Central memory CD8-positive, alpha-beta T cell (primary cell): ENCODE data around the gene FARP1.

Source experiments
- ATAC-seq: fragments of 150-1000 bp; cut with Tn5 transposase; replicated peaks from 2 replicates; pipeline ENCODE4 v1.10.0; 2022; ENCODE audit warnings: mild to moderate bottlenecking, moderate FRiP score, moderate number of reproducible peaks; ENCODE audit not compliant: poor library complexity, severe bottlenecking; ENCODE audit errors: extremely low read depth
- DNase-seq, 2 donors: peaks; one replicate each; pipeline ENCODE4 v3.0.0; 2021; ENCODE audit warnings: low spot score in 2 of 2
- H3K27ac Mint-ChIP-seq: one replicate; pipeline ENCODE4 v1.8.0; 2022; ENCODE audit warnings: low read depth, mild to moderate bottlenecking, moderate library complexity, mixed read lengths
- H3K27me3 Mint-ChIP-seq: one replicate; pipeline ENCODE4 v1.8.0; 2022; ENCODE audit warnings: mixed read lengths
- H3K36me3 Mint-ChIP-seq: one replicate; pipeline ENCODE4 v1.8.0; 2022; ENCODE audit warnings: mild to moderate bottlenecking, moderate library complexity, mixed read lengths; ENCODE audit not compliant: insufficient read depth
- H3K4me1 Mint-ChIP-seq: one replicate; pipeline ENCODE4 v1.8.0; 2022; ENCODE audit warnings: mixed read lengths
- H3K4me3 Mint-ChIP-seq: one replicate; pipeline ENCODE4 v1.8.0; 2022; ENCODE audit warnings: mild to moderate bottlenecking, moderate library complexity, mixed read lengths
- H3K9me3 Mint-ChIP-seq: one replicate; pipeline ENCODE4 v1.8.0; 2022; ENCODE audit warnings: mixed read lengths

FARP1 gene

DNA sequence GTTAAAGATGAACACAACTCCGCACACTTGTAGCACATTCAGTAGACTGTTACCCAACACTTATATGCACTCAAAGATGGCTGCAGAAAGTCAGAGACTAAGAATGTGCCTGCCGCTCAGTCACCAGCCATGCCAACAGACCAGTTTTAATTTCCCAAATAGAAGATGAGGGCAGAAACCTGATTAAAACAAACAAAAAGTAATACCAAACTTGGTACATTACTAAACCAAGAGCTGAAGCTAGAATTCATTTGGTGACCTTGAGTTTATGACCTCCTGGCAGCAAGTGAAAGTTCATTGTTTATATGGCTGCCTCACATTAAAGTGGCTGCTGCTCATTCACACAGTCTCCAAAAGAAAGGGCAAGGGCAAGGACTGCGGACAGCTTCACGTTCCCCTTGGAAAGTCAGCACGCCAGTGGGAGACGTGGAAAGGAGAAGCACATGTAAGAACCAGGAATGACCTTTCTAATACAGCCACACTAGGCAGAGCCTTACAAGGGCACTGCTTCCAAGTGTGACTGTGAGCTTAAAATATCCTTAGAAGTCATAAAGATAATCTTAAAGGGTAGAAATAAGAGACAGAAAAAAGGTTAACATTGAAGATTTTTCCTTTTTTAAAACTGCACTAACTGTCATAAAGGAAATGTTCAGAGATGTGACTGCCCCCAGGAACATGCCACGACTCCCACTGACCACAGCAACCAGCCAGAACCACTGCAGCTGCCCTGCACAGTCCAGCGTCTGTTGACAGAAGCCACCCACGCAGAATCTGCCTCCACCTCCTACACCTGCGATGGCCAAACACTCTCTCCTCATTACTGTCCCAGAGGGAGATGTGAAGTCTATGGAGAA, 360.5 kb downstream of the FARP1 start:
- Mint-ChIP-seq H3K4me1 (peaks cover 80% of the 10 kb centered on the region), H3K4me3 (no peak overlapping the region), H3K9me3 (no peaks in the 10 kb centered on the region), H3K27ac (no peak overlapping the region), H3K27me3 (no peaks in the 10 kb centered on the region), H3K36me3 (peaks cover 19% of the 10 kb centered on the region)
- no peak for DNase-seq
- no peak for ATAC-seq

DNA sequence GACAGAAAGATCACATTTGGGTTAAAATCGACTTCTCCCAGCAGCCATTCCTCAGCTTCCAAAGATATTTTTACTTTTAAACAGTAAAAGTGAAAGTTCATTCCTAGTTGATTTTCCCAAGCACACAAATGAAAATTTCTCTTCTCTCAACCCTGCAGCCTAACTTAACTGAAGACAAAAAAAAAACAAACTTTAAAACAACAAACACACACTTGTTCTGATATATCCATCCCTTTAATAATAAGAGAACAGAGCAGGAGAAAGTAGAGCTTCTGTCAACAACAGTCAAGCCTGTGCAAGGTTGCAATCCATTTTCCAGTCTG, 361.1 kb downstream of the FARP1 start:
- DNase-seq (no peak), ATAC-seq (no peak)
- Mint-ChIP-seq H3K4me1 (peaks cover 83% of the 10 kb centered on the region), H3K4me3 (peak overlapping the region; percentile 9), H3K9me3 (no peaks in the 10 kb centered on the region), H3K36me3 (peaks cover 17% of the 10 kb centered on the region), H3K27me3 (no peaks in the 10 kb centered on the region), H3K27ac (no peak overlapping the region)

DNA sequence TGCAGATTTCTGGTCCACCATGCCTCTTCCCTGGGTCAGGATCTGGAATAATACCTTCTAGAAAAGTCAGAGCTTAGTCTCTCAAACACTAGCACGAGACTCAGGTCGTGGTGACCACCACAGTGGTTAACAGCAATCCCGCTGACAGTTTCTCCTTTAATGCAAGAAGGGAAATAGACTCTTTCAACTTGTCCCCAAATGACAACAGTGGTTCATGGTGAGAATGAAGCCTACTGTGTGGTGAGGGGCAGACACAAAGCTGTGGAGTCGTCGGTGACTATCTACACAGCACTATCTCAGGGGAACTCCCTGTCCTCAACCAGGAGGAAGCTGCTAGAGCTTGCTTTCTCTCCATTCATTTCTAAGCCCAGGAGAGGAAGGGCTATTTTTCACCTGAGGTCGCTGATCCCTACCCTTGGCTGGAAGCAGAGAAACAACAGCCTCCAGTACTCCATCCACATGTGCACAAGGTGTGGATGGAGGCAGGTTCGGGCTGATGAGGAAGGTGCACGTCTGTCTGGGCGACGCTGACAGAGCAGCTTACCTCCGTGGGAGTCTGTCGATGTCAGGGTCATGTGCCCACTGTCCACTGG, 361.6 kb downstream of the FARP1 start:
- H3K9me3 Mint-ChIP-seq = no peaks in the 10 kb centered on the region
- peak overlapping the region; percentile 9 for H3K4me3 Mint-ChIP-seq
- H3K36me3 Mint-ChIP-seq = peaks cover 15% of the 10 kb centered on the region
- DNase-seq (peak in 1 of 2 donors; percentile 25), ATAC-seq (peak; percentile 80)
- H3K4me1 Mint-ChIP-seq = peaks cover 85% of the 10 kb centered on the region
- peak overlapping the region; percentile 46 for H3K27ac Mint-ChIP-seq
- no peaks in the 10 kb centered on the region for H3K27me3 Mint-ChIP-seq
